Measurements from ENCODE around the gene OXTR.

The OXTR gene

GRCh38 chr3:8767667-8768363 lies 1.6 kb downstream of the OXTR start:
- DNase-seq (ENCODE audit: extremely low read depth in 1 of 2, low read depth in 1 of 2), result no peak

- no peak for DNase-seq (ENCODE audit: extremely low read depth in 1 of 2, low read depth in 1 of 2)
These were observed 2.2 kb downstream of the OXTR start for GRCh38 chr3:8767256-8767666.

GRCh38 chr3:8766148-8766547 lies 3.3 kb downstream of the OXTR start:
- no peak for DNase-seq (ENCODE audit: extremely low read depth in 1 of 2, low read depth in 1 of 2)

GRCh38 chr3:8765528-8765927 lies 3.9 kb downstream of the OXTR start:
- DNase-seq (ENCODE audit: extremely low read depth in 1 of 2, low read depth in 1 of 2), result no peak

- no peak for DNase-seq (ENCODE audit: extremely low read depth in 1 of 2, low read depth in 1 of 2)
These were observed 4.9 kb downstream of the OXTR start for GRCh38 chr3:8764528-8764927.

GRCh38 chr3:8762607-8763377 lies 6.6 kb downstream of the OXTR start:
- DNase-seq (ENCODE audit: extremely low read depth in 1 of 2, low read depth in 1 of 2), result no peak

GRCh38 chr3:8761866-8762265 lies 7.5 kb downstream of the OXTR start:
- no peak for DNase-seq (ENCODE audit: extremely low read depth in 1 of 2, low read depth in 1 of 2)

- no peak for DNase-seq (ENCODE audit: extremely low read depth in 1 of 2, low read depth in 1 of 2)
These were observed 8.9 kb downstream of the OXTR start for GRCh38 chr3:8760506-8760905.

- no peak for DNase-seq (ENCODE audit: extremely low read depth in 1 of 2, low read depth in 1 of 2)
These were observed 9.3 kb downstream of the OXTR start for GRCh38 chr3:8760091-8760490.

- no peak for DNase-seq (ENCODE audit: extremely low read depth in 1 of 2, low read depth in 1 of 2)
These were observed 10.2 kb downstream of the OXTR start for GRCh38 chr3:8759038-8759707.

- no peak for DNase-seq (ENCODE audit: extremely low read depth in 1 of 2, low read depth in 1 of 2)
These were observed 11.6 kb downstream of the OXTR start for GRCh38 chr3:8757551-8758518.

GRCh38 chr3:8756671-8757070 lies 12.7 kb downstream of the OXTR start:
- DNase-seq (ENCODE audit: extremely low read depth in 1 of 2, low read depth in 1 of 2), result no peak

- no peak for DNase-seq (ENCODE audit: extremely low read depth in 1 of 2, low read depth in 1 of 2)
These were observed 13.7 kb downstream of the OXTR start for GRCh38 chr3:8755564-8756237.

- DNase-seq (ENCODE audit: extremely low read depth in 1 of 2, low read depth in 1 of 2), result no peak
These were observed 14.3 kb downstream of the OXTR start for GRCh38 chr3:8755097-8755496.

- DNase-seq (ENCODE audit: extremely low read depth in 1 of 2, low read depth in 1 of 2), result no peak
These were observed 16.6 kb downstream of the OXTR start for GRCh38 chr3:8752832-8753231.

- DNase-seq (ENCODE audit: extremely low read depth in 1 of 2, low read depth in 1 of 2), result no peak
These were observed 20.1 kb downstream of the OXTR start for GRCh38 chr3:8749316-8749715.

- DNase-seq (ENCODE audit: extremely low read depth in 1 of 2, low read depth in 1 of 2), result no peak
These were observed 22.6 kb downstream of the OXTR start for GRCh38 chr3:8746780-8747345.

- DNase-seq (ENCODE audit: extremely low read depth in 1 of 2, low read depth in 1 of 2), result no peak
These were observed 23.6 kb downstream of the OXTR start for GRCh38 chr3:8745619-8746370.

- no peak for DNase-seq (ENCODE audit: extremely low read depth in 1 of 2, low read depth in 1 of 2)
These were observed 25.5 kb downstream of the OXTR start for GRCh38 chr3:8743911-8744310.
